ES-I3 (cell line): ENCODE data around the gene RIPK3.
"Not testable (repeated sequence)": the region's sequence is repeated elsewhere in the genome, so short reads cannot be mapped to it uniquely, and the experiment has no call there.

Experiments used
- H3K36me3 ChIP-seq: 2 replicates; pipeline ENCODE4 v1.6.1; 2013; ENCODE audit warnings: mild to moderate bottlenecking, low read length, control low read depth, moderate library complexity; ENCODE audit not compliant: insufficient read depth
- H3K4me1 ChIP-seq: 2 replicates; pipeline ENCODE4 v1.6.1; 2013; ENCODE audit warnings: mild to moderate bottlenecking, control low read depth, low read length; ENCODE audit not compliant: insufficient read depth
- H3K9ac ChIP-seq: 2 replicates; pipeline ENCODE4 v1.6.1; 2013; ENCODE audit warnings: low read depth, mild to moderate bottlenecking, low read length, moderate library complexity
- H3K9me3 ChIP-seq: 2 replicates; pipeline ENCODE4 v1.6.1; 2013; ENCODE audit warnings: mild to moderate bottlenecking, low read length, moderate library complexity; ENCODE audit not compliant: control insufficient read depth, insufficient read depth

Gene RIPK3

GRCh38 chr14:24377126-24377525 lies 37.3 kb upstream of the RIPK3 start:
- H3K36me3 ChIP-seq: no peaks in the 10 kb centered on the region; the same call in 1 of the 2 replicates

GRCh38 chr14:24376448-24377070 lies 36.8 kb upstream of the RIPK3 start:
- H3K9ac ChIP-seq: peak overlapping the region; percentile 50; the same call in 1 of the 2 replicates
- H3K4me1 ChIP-seq: peaks cover 27% of the 10 kb centered on the region
- H3K36me3 ChIP-seq: no peaks in the 10 kb centered on the region; the same call in 1 of the 2 replicates
- H3K9me3 ChIP-seq: no peaks in the 10 kb centered on the region

More at GRCh38 chr14:24377126-24377525, 37.3 kb upstream of the RIPK3 start:
- H3K4me1 ChIP-seq: peaks cover 29% of the 10 kb centered on the region
- no peaks in the 10 kb centered on the region for H3K9me3 ChIP-seq
- H3K9ac ChIP-seq: peak overlapping the region; percentile 50; the same call in 1 of the 2 replicates

- H3K36me3 ChIP-seq: no peaks in the 10 kb centered on the region; the same call in 1 of the 2 replicates
- no peaks in the 10 kb centered on the region for H3K9me3 ChIP-seq
- peaks cover 9% of the 10 kb centered on the region; the same call in 1 of the 2 replicates for H3K4me1 ChIP-seq
- H3K9ac ChIP-seq: no peak overlapping the region
Measured at GRCh38 chr14:24372701-24373416, 33.1 kb upstream of the RIPK3 start.

- not testable (repeated sequence) for H3K36me3 ChIP-seq, H3K4me1 ChIP-seq, H3K9ac ChIP-seq, H3K9me3 ChIP-seq
Measured at GRCh38 chr14:24371605-24372004, 31.8 kb upstream of the RIPK3 start.

GRCh38 chr14:24370748-24371147 lies 31.0 kb upstream of the RIPK3 start:
- H3K36me3 ChIP-seq: no peaks in the 10 kb centered on the region; the same call in 1 of the 2 replicates
- H3K9me3 ChIP-seq: no peaks in the 10 kb centered on the region
- H3K9ac ChIP-seq: no peak overlapping the region
- no peaks in the 10 kb centered on the region; the same call in 1 of the 2 replicates for H3K4me1 ChIP-seq

GRCh38 chr14:24369907-24370687 lies 30.3 kb upstream of the RIPK3 start:
- Histone ChIP-seq H3K4me1 (no peaks in the 10 kb centered on the region), H3K9ac (no peak overlapping the region), H3K36me3 (no peaks in the 10 kb centered on the region; the same call in 1 of the 2 replicates), H3K9me3 (no peaks in the 10 kb centered on the region)

GRCh38 chr14:24369463-24369862 lies 29.7 kb upstream of the RIPK3 start:
- no peak overlapping the region for H3K9ac ChIP-seq
- H3K36me3 ChIP-seq: no peaks in the 10 kb centered on the region; the same call in 1 of the 2 replicates
- no peaks in the 10 kb centered on the region for H3K9me3 ChIP-seq
- no peaks in the 10 kb centered on the region for H3K4me1 ChIP-seq

- Histone ChIP-seq H3K9ac (peak overlapping the region; percentile 92), H3K4me1 (no peaks in the 10 kb centered on the region), H3K36me3 (no peaks in the 10 kb centered on the region; the same call in 1 of the 2 replicates), H3K9me3 (no peaks in the 10 kb centered on the region)
Measured at GRCh38 chr14:24368562-24369252, 28.9 kb upstream of the RIPK3 start.

GRCh38 chr14:24368212-24368561 lies 28.4 kb upstream of the RIPK3 start:
- no peaks in the 10 kb centered on the region for H3K9me3 ChIP-seq
- no peaks in the 10 kb centered on the region; the same call in 1 of the 2 replicates for H3K36me3 ChIP-seq
- H3K4me1 ChIP-seq: no peaks in the 10 kb centered on the region
- peak overlapping the region; percentile 92 for H3K9ac ChIP-seq

- Histone ChIP-seq H3K4me1 (no peaks in the 10 kb centered on the region), H3K36me3 (no peaks in the 10 kb centered on the region; the same call in 1 of the 2 replicates), H3K9me3 (no peaks in the 10 kb centered on the region), H3K9ac (peak within 1 kb of the TSS; percentile 92)
Measured at GRCh38 chr14:24367514-24368211, 27.9 kb upstream of the RIPK3 start, which contains the start of gene NFATC4. TSS of gene NFATC4 (plus strand) at chr14:24368184. CDS start at chr14:24368341, 157 bp downstream.

- Histone ChIP-seq H3K9me3 (no peaks in the 10 kb centered on the region), H3K36me3 (no peaks in the 10 kb centered on the region), H3K4me1 (no peaks in the 10 kb centered on the region), H3K9ac (peak overlapping the region; percentile 63)
Measured at GRCh38 chr14:24366721-24367513, 27.1 kb upstream of the RIPK3 start.

- H3K9ac ChIP-seq: peak overlapping the region; percentile 63; the same call in 1 of the 2 replicates
- no peaks in the 10 kb centered on the region for H3K4me1 ChIP-seq
- no peaks in the 10 kb centered on the region for H3K36me3 ChIP-seq
- no peaks in the 10 kb centered on the region for H3K9me3 ChIP-seq
Measured at GRCh38 chr14:24366413-24366720, 26.6 kb upstream of the RIPK3 start.
